Measurements from ENCODE around the gene PPP2R2C.

The PPP2R2C gene

DNA sequence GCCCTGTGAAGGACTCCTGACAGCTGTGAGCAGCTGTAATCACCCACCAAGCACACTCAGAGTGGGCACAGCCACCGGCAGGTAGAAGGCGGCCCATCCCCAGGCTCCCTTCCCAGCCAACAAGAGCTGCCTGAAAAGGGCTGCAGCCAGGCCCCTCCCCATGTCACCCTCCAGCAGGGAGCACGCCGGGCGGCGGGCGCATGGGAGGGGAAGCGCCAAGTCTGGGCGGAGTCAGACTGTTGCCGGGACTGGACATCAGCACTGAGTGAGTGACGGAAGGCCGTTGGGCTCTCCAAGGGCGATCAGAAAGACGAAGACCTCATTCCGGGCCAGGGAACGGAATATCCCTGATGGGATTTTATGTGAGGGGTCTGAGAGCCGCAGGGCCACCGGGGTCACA, 82.1 kb downstream of the PPP2R2C start:
- Histone ChIP-seq H2AFZ (no peak overlapping the region), H3K9ac (no peak overlapping the region), H3K27me3 (ENCODE audit: control insufficient read depth, insufficient read depth, low read length) (no peaks in the 10 kb centered on the region), H3K36me3 (ENCODE audit: control insufficient read depth, insufficient read depth, low read length) (no peaks in the 10 kb centered on the region), H3K79me2 (no peaks in the 10 kb centered on the region), H3K27ac (no peak overlapping the region), H3K4me1 (no peaks in the 10 kb centered on the region), H3K4me3 (ENCODE audit: low read depth, low read length) (no peak overlapping the region), H3K4me2 (ENCODE audit: low read length) (no peak overlapping the region), H3K9me3 (ENCODE audit: control insufficient read depth, low read length) (no peaks in the 10 kb centered on the region)
- TF ChIP-seq, protein P1, sequence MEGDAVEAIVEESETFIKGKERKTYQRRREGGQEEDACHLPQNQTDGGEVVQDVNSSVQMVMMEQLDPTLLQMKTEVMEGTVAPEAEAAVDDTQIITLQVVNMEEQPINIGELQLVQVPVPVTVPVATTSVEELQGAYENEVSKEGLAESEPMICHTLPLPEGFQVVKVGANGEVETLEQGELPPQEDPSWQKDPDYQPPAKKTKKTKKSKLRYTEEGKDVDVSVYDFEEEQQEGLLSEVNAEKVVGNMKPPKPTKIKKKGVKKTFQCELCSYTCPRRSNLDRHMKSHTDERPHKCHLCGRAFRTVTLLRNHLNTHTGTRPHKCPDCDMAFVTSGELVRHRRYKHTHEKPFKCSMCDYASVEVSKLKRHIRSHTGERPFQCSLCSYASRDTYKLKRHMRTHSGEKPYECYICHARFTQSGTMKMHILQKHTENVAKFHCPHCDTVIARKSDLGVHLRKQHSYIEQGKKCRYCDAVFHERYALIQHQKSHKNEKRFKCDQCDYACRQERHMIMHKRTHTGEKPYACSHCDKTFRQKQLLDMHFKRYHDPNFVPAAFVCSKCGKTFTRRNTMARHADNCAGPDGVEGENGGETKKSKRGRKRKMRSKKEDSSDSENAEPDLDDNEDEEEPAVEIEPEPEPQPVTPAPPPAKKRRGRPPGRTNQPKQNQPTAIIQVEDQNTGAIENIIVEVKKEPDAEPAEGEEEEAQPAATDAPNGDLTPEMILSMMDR (IDR thresholded peaks at IDR 0.05) = no peak

DNA sequence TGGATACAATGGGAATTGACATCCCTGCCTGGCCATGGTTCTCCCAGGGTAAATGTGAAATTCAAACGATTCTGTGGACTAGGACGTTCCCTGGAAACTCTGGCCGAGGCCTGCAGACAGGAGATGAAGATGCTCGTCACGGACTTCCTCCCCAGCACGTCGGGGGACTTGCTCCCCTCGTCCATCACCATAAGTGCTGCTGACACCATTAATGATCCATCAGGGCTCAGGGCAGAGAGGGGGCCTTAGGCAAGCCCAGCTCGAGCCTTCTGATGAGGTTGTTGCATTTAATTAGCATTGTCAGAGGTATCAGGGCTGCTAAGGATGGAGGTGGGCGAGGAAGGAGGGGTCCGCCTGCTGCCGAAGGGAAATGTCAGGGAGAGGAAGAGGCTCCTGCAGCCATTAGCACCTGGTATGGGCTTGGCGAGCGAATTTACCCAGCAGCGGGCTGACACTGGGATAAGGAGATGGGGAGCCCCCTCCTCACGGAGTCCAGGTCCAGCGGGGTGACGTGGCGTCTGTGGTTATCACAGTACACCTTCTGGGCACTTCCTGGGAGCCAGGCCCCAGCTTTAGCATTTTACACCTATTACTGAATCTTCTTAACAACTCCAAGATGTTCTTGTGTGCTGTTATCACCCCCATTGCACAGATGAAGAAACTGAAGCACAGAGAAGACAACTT, 83.1 kb downstream of the PPP2R2C start:
- Histone ChIP-seq H3K4me3 (ENCODE audit: low read depth, low read length) (no peak overlapping the region), H3K79me2 (no peaks in the 10 kb centered on the region), H2AFZ (no peak overlapping the region), H3K4me2 (ENCODE audit: low read length) (no peak overlapping the region), H3K36me3 (ENCODE audit: control insufficient read depth, insufficient read depth, low read length) (no peaks in the 10 kb centered on the region), H3K9ac (no peak overlapping the region), H3K9me3 (ENCODE audit: control insufficient read depth, low read length) (no peaks in the 10 kb centered on the region), H3K4me1 (no peaks in the 10 kb centered on the region), H3K27me3 (ENCODE audit: control insufficient read depth, insufficient read depth, low read length) (no peaks in the 10 kb centered on the region), H3K27ac (no peak overlapping the region)
- TF ChIP-seq, protein P1 (IDR thresholded peaks at IDR 0.05) = no peak

DNA sequence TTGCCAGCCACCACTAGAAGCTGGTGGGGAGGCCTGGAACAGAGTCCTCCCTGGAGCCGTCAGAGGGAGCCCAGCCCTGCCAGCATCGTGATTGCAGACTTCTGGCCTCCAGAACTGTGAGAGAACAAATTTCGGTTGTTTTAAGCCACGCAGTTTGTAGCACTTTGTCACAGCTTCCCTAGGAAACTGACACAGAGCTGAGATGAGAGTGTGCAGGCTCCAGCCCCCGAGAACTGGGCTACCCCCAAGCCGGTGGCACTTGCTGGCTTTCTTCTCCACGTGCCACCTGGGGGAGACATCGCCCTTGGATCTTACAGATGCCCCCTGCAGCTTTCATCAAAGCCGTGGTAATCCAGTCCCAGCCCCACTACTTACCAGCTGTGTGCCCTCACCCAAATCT, 83.7 kb downstream of the PPP2R2C start:
- Histone ChIP-seq H3K4me2 (ENCODE audit: low read length) (no peak overlapping the region), H3K4me3 (ENCODE audit: low read depth, low read length) (no peak overlapping the region), H3K79me2 (no peaks in the 10 kb centered on the region), H3K4me1 (no peaks in the 10 kb centered on the region), H3K9ac (no peak overlapping the region), H2AFZ (no peak overlapping the region), H3K27ac (no peak overlapping the region), H3K36me3 (ENCODE audit: control insufficient read depth, insufficient read depth, low read length) (no peaks in the 10 kb centered on the region), H3K9me3 (ENCODE audit: control insufficient read depth, low read length) (no peaks in the 10 kb centered on the region), H3K27me3 (ENCODE audit: control insufficient read depth, insufficient read depth, low read length) (no peaks in the 10 kb centered on the region)
- TF ChIP-seq, protein P1 (IDR thresholded peaks at IDR 0.05) = no peak

DNA sequence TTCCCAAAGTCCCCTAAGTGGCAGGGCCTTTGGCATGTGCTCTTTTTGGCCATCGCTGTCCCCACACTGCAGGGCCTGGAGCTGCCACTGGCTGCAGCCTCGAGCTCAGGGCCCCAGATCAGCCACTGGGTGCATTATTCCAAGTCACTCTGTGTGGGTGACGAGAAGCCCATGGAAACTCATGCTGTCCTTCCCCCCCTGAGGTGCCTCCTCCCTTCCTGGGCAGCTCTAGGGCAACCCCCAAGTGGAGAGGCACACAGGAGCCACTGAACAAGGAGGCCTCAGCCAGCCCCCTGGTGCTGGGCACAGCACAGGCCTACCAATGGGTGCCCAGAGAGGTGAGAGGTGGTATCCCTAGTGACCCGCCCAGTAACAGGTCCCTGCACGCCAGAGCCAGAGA, 84.5 kb downstream of the PPP2R2C start:
- H3K27ac ChIP-seq = no peak overlapping the region
- no peak overlapping the region for H3K4me3 ChIP-seq (ENCODE audit: low read depth, low read length)
- H3K9ac ChIP-seq = no peak overlapping the region
- H3K4me1 ChIP-seq = no peaks in the 10 kb centered on the region
- no peaks in the 10 kb centered on the region for H3K9me3 ChIP-seq (ENCODE audit: control insufficient read depth, low read length)
- H2AFZ ChIP-seq = no peak overlapping the region
- no peaks in the 10 kb centered on the region for H3K79me2 ChIP-seq
- no peaks in the 10 kb centered on the region for H3K27me3 ChIP-seq (ENCODE audit: control insufficient read depth, insufficient read depth, low read length)
- H3K4me2 ChIP-seq (ENCODE audit: low read length) = no peak overlapping the region
- no peaks in the 10 kb centered on the region for H3K36me3 ChIP-seq (ENCODE audit: control insufficient read depth, insufficient read depth, low read length)
- TF ChIP-seq, protein P1 (IDR thresholded peaks at IDR 0.05) = no peak

DNA sequence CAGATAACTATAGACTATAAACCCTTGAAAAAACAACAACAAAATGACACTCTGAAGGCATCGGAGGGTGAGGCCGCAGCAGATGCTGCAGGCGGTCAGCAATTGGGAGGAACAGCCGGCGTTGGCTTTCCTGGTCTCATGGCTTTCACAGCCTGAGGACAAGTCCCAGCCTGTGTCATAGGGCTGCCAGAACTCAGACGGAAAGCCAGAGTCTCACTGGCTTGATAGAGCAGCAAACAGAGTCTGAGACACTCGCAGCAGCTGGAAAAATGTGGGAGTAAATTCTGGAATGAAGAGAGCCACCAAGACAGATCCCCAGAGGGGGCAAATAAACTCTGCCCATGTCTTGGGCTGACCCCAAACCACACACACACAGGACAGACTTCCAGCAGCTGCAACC, 86.3 kb downstream of the PPP2R2C start:
- TF ChIP-seq, protein P1 (IDR thresholded peaks at IDR 0.05) = no peak
- no peak overlapping the region for H3K4me3 ChIP-seq (ENCODE audit: low read depth, low read length)
- no peaks in the 10 kb centered on the region for H3K4me1 ChIP-seq
- no peak overlapping the region for H3K4me2 ChIP-seq (ENCODE audit: low read length)
- H3K79me2 ChIP-seq = no peaks in the 10 kb centered on the region
- H3K9me3 ChIP-seq (ENCODE audit: control insufficient read depth, low read length) = no peaks in the 10 kb centered on the region
- H3K36me3 ChIP-seq (ENCODE audit: control insufficient read depth, insufficient read depth, low read length) = no peaks in the 10 kb centered on the region
- no peak overlapping the region for H3K9ac ChIP-seq
- H2AFZ ChIP-seq = no peak overlapping the region
- no peaks in the 10 kb centered on the region for H3K27me3 ChIP-seq (ENCODE audit: control insufficient read depth, insufficient read depth, low read length)
- H3K27ac ChIP-seq = no peak overlapping the region

Measured in parathyroid adenoma (tissue), 2 donors.